ENCODE measurements around the gene PAGE5. TPM values are rescaled to one million over a fixed set of nuclear protein-coding genes. Genes with fewer than 3 reads are reported as not detected.

PAGE5 gene
- total RNA-seq, 1 experiment from 2014 or later: not detected

GRCh38 chrX:55213381-55213780, 6.8 kb upstream of the PAGE5 start:
- Histone ChIP-seq H2BK5ac (ENCODE audit: insufficient read length, low read length) (no peak overlapping the region), H3K9me3 (ENCODE audit: control insufficient read depth, low read depth, low read length) (peaks cover 19% of the 10 kb centered on the region), H3K79me2 (ENCODE audit: insufficient read depth, low read length) (no peaks in the 10 kb centered on the region), H4K8ac (replicated peaks; ENCODE audit: insufficient read length, low read depth, low read length) (no peak overlapping the region), H3K27ac (ENCODE audit: insufficient read length, low read depth, low read length) (no peak overlapping the region), H2BK12ac (ENCODE audit: insufficient read length, low read depth, low read length) (no peak overlapping the region), H3K4me2 (ENCODE audit: insufficient read depth, insufficient read length, low read length) (no peak overlapping the region), H2AFZ (ENCODE audit: low read length) (no peak overlapping the region), H4K20me1 (ENCODE audit: control insufficient read depth, insufficient read depth, insufficient read length) (no peaks in the 10 kb centered on the region), H3K14ac (ENCODE audit: insufficient read depth, low read length) (no peak overlapping the region), H3K18ac (ENCODE audit: insufficient read length, low read depth, low read length) (no peak overlapping the region), H3K56ac (ENCODE audit: insufficient read length, low read depth, low read length) (no peak overlapping the region), H3K23me2 (ENCODE audit: insufficient read length, low read depth, low read length, poor library complexity, severe bottlenecking) (no peaks in the 10 kb centered on the region), H4K91ac (ENCODE audit: insufficient read length, low read depth, low read length) (no peak overlapping the region), H3K4me1 (ENCODE audit: insufficient read depth, low read length) (no peaks in the 10 kb centered on the region), H3K23ac (ENCODE audit: insufficient read length, low read depth, low read length) (no peak overlapping the region), H3K27me3 (ENCODE audit: insufficient read depth, low read length) (no peaks in the 10 kb centered on the region), H2AK5ac (ENCODE audit: insufficient read length, low read length) (no peak overlapping the region), H3K9ac (ENCODE audit: extremely low read depth, insufficient read length, low read length) (no peak overlapping the region), H3T11ph (ENCODE audit: low read length) (no peak overlapping the region), H4K5ac (ENCODE audit: insufficient read length, low read depth, low read length) (no peak overlapping the region), H3K79me1 (ENCODE audit: insufficient read depth, low read depth, low read length, poor library complexity, severe bottlenecking) (no peaks in the 10 kb centered on the region), H2BK20ac (ENCODE audit: low read depth, low read length, poor library complexity, severe bottlenecking) (no peak overlapping the region), H2BK120ac (ENCODE audit: low read depth, low read length, poor library complexity, severe bottlenecking) (no peak overlapping the region), H3K4ac (ENCODE audit: low read depth, low read length) (no peak overlapping the region), H2BK15ac (ENCODE audit: low read depth, low read length) (no peak overlapping the region)
- no peaks in the 10 kb centered on the region for H3K4me1 Mint-ChIP-seq
- no peak for TF ChIP-seq CTCF (conservative IDR thresholded peaks at IDR 0.05)
- DNase-seq: no peak
- WGBS (ENCODE audit: extremely low coverage, insufficient read length, low lambda C conversion rate): no CpG with 5 or more reads among the region's 3 CpGs
- no peak overlapping the region for H3K27ac Mint-ChIP-seq
- H3K4me3 Mint-ChIP-seq: no peak overlapping the region
- H3K36me3 Mint-ChIP-seq (ENCODE audit: insufficient read depth in 1 of 3, low read depth in 3 of 3): peaks cover 0 to 7% (median 0%) of the 10 kb centered on the region in 3 experiments; a peak in 5 of 7 replicates
- H3K9me3 Mint-ChIP-seq: peaks cover 81 to 87% of the 10 kb centered on the region in 2 experiments
- no peaks in the 10 kb centered on the region; the same call in 1 of the 2 replicates for H3K27me3 Mint-ChIP-seq (ENCODE audit: low read depth)

Measured in H9 (cell line).